HL-60/S4 treated with retinoic acid at 250 ng/mL for 4 days and 3 days (cell line): Measurements from ENCODE around the gene PCYT1B.

Experiments used
- in situ Hi-C: fragments of 300-500 bp; cut with MboI; formaldehyde crosslinking; loops from 2 replicates; pipeline ENCODE4 v1.7.0; 2022; ENCODE audit warnings: low sequenced_read_pairs

The PCYT1B gene

GRCh38 chrX:24536551-24536950 lies 110.6 kb downstream of the PCYT1B start:
- in situ Hi-C loops = no loop called here

- in situ Hi-C loops = no loop called here
These were observed 118.5 kb downstream of the PCYT1B start for GRCh38 chrX:24528605-24529004.

GRCh38 chrX:24526616-24527015 lies 120.5 kb downstream of the PCYT1B start:
- in situ Hi-C loops = no loop called here

GRCh38 chrX:24525455-24525854 lies 121.7 kb downstream of the PCYT1B start:
- in situ Hi-C loops = no loop called here

- in situ Hi-C loops = no loop called here
These were observed 126.7 kb downstream of the PCYT1B start for GRCh38 chrX:24520472-24520871.

GRCh38 chrX:24515447-24515846 lies 131.7 kb downstream of the PCYT1B start:
- in situ Hi-C loops = no loop called here

GRCh38 chrX:24513416-24513815 lies 133.7 kb downstream of the PCYT1B start:
- in situ Hi-C loops = no loop called here

GRCh38 chrX:24508375-24508774 lies 138.8 kb downstream of the PCYT1B start:
- in situ Hi-C loops = no loop called here
